ENCODE data around the gene MAML2. TPM values are rescaled to one million over a fixed set of nuclear protein-coding genes. Genes with fewer than 3 reads are reported as not detected.
A peak's percentile ranks its signal among the peaks of the same experiment; 100 is the strongest.

MAML2 gene
- total RNA-seq, 1 experiment from 2014 or later = 22.7 TPM

GRCh38 chr11:96044311-96044710 is 298.7 kb downstream of the MAML2 start:
- H3K4me3 Mint-ChIP-seq (ENCODE audit: low read depth, unreplicated experiment) = no peak overlapping the region

GRCh38 chr11:96043291-96043690 is 299.7 kb downstream of the MAML2 start:
- Mint-ChIP-seq H3K36me3 (ENCODE audit: insufficient read depth, unreplicated experiment) (peaks cover 7% of the 10 kb centered on the region), H3K9me3 (ENCODE audit: low read depth, unreplicated experiment) (no peaks in the 10 kb centered on the region), H3K27ac (ENCODE audit: unreplicated experiment) (no peak overlapping the region), H3K27me3 (ENCODE audit: unreplicated experiment) (no peaks in the 10 kb centered on the region), H3K4me3 (ENCODE audit: low read depth, unreplicated experiment) (no peak overlapping the region), H3K4me1 (ENCODE audit: low read depth, unreplicated experiment) (peaks cover 22% of the 10 kb centered on the region)
- no peak for DNase-seq
- intact Hi-C loops (cut with micrococcal nuclease; ENCODE audit: unreplicated experiment) = no loop called here
- no peak for TF ChIP-seq CTCF (IDR thresholded peaks at IDR 0.05; ENCODE audit: unreplicated experiment)
- BruUV-seq (replicated peaks) = no TSS peak
- CTCF ChIA-PET = no interaction called here

More at GRCh38 chr11:96044311-96044710, 298.7 kb downstream of the MAML2 start:
- H3K27ac Mint-ChIP-seq (ENCODE audit: unreplicated experiment) = no peak overlapping the region
- CTCF ChIA-PET = no interaction called here
- BruUV-seq (replicated peaks) = no TSS peak
- TF ChIP-seq CTCF (IDR thresholded peaks at IDR 0.05; ENCODE audit: unreplicated experiment) = no peak
- no peaks in the 10 kb centered on the region for H3K27me3 Mint-ChIP-seq (ENCODE audit: unreplicated experiment)
- no peaks in the 10 kb centered on the region for H3K9me3 Mint-ChIP-seq (ENCODE audit: low read depth, unreplicated experiment)
- H3K4me1 Mint-ChIP-seq (ENCODE audit: low read depth, unreplicated experiment) = peaks cover 14% of the 10 kb centered on the region
- peaks cover 7% of the 10 kb centered on the region for H3K36me3 Mint-ChIP-seq (ENCODE audit: insufficient read depth, unreplicated experiment)
- no peak for DNase-seq
- intact Hi-C loops (cut with micrococcal nuclease; ENCODE audit: unreplicated experiment) = no loop called here

- Mint-ChIP-seq H3K36me3 (ENCODE audit: insufficient read depth, unreplicated experiment) (peaks cover 7% of the 10 kb centered on the region), H3K4me3 (ENCODE audit: low read depth, unreplicated experiment) (peak overlapping the region; percentile 26), H3K4me1 (ENCODE audit: low read depth, unreplicated experiment) (peaks cover 38% of the 10 kb centered on the region), H3K27ac (ENCODE audit: unreplicated experiment) (peak overlapping the region; percentile 21), H3K9me3 (ENCODE audit: low read depth, unreplicated experiment) (no peaks in the 10 kb centered on the region), H3K27me3 (ENCODE audit: unreplicated experiment) (no peaks in the 10 kb centered on the region)
- no TSS peak for BruUV-seq (replicated peaks)
- TF ChIP-seq CTCF (IDR thresholded peaks at IDR 0.05; ENCODE audit: unreplicated experiment) = no peak
- CTCF ChIA-PET = interaction anchor here (0.9 to 1.1 kb wide), 3 partner anchors 8 to 202 kb away, joined by 3 read pairs; no protein-coding TSS in a partner anchor
- DNase-seq = no peak
- intact Hi-C loops (cut with micrococcal nuclease; ENCODE audit: unreplicated experiment) = no loop called here
These were observed 304.9 kb downstream of the MAML2 start for GRCh38 chr11:96038046-96038445.

GRCh38 chr11:96037405-96037949 is 305.5 kb downstream of the MAML2 start:
- DNase-seq = peak; percentile 32
- intact Hi-C loops (cut with micrococcal nuclease; ENCODE audit: unreplicated experiment) = no loop called here
- CTCF ChIA-PET = interaction anchor here (0.9 to 1.1 kb wide), 3 partner anchors 9 to 202 kb away, joined by 3 read pairs; no protein-coding TSS in a partner anchor
- Mint-ChIP-seq H3K36me3 (ENCODE audit: insufficient read depth, unreplicated experiment) (peaks cover 5% of the 10 kb centered on the region), H3K27me3 (ENCODE audit: unreplicated experiment) (no peaks in the 10 kb centered on the region), H3K4me1 (ENCODE audit: low read depth, unreplicated experiment) (peaks cover 44% of the 10 kb centered on the region), H3K9me3 (ENCODE audit: low read depth, unreplicated experiment) (no peaks in the 10 kb centered on the region), H3K4me3 (ENCODE audit: low read depth, unreplicated experiment) (peak overlapping the region; percentile 26), H3K27ac (ENCODE audit: unreplicated experiment) (peak overlapping the region; percentile 21)
- no peak for TF ChIP-seq CTCF (IDR thresholded peaks at IDR 0.05; ENCODE audit: unreplicated experiment)
- no TSS peak for BruUV-seq (replicated peaks)

Data from Calu3 (cell line).